ENCODE measurements around the gene RGL4.
"Not testable (repeated sequence)": the region's sequence is repeated elsewhere in the genome, so short reads cannot be mapped to it uniquely, and the experiment has no call there.

RGL4 gene, protein sequence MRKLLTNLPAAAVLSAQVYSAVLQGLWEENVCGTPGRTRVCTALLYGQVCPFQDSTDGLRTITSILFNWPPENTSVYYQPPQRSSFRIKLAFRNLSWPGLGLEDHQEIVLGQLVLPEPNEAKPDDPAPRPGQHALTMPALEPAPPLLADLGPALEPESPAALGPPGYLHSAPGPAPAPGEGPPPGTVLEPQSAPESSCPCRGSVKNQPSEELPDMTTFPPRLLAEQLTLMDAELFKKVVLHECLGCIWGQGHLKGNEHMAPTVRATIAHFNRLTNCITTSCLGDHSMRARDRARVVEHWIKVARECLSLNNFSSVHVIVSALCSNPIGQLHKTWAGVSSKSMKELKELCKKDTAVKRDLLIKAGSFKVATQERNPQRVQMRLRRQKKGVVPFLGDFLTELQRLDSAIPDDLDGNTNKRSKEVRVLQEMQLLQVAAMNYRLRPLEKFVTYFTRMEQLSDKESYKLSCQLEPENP

DNA sequence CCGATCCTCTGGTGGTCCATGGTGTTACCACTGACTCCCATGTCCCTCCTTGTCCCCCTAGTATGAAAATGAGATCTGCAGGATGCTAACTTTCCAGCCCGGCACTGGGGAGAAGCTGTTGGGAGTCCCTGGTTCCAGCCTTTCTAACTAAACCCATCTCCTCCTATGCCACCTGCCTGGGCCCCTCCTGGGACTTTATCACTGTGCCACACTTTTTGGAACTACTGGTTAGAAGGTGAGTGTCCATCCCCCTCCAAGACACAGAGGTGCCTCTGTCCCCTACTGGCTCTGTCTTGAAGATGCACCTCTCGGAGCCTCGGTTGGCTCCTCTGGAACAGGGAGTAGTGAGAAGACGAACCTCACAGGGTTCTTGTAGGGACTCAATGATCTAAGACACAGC lies at the start of gene RGL4:
TSS of gene RGL4 (plus strand) at position 301 of the 400 bp plus-strand sequence. CDS start 1,018 bp downstream, outside the sequence.
- DNase-seq, result no peak

DNA sequence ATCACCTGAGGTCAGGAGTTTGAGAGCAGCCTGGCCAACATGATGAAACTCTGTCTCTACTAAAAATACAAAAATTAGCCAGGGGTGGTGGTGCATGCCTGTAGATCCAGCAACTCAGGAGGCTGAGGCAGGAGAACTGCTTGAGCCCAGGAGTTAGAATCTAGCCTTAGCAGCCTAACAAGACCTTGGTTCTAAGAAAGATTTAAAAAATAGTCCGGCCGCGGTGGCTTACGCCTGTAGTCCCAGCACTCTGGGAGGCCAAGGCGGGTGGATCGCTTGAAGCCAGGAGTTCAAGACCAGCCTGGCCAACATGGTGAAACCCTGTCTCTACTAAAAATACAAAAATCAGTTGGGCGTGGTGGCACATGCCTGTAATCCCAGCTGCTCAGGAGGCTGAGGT lies 44.3 kb upstream of the RGL4 start:
- not testable (repeated sequence) for DNase-seq

DNA sequence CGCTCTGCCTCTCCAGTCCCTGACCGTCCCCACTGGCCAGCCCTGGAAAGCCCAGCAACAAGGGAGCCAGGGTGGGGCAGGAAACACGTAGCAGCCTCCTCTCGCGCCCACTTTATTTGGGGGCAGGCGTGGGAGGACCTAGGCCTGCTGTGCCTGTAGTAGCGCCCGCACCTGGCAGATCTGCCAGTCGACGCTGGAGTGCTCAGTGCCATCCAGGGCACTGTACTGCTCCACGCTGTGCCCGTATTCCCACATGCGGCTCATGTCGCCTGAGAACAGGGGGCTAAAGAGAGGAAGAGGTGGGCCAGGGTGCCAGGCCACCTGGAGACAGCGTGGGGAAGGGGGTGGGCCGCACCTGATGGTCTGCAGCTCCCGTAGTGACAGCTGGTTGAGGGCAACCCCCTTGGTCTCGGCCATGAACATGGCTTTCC lies 41.7 kb upstream of the RGL4 start:
- DNase-seq, result no peak

DNA sequence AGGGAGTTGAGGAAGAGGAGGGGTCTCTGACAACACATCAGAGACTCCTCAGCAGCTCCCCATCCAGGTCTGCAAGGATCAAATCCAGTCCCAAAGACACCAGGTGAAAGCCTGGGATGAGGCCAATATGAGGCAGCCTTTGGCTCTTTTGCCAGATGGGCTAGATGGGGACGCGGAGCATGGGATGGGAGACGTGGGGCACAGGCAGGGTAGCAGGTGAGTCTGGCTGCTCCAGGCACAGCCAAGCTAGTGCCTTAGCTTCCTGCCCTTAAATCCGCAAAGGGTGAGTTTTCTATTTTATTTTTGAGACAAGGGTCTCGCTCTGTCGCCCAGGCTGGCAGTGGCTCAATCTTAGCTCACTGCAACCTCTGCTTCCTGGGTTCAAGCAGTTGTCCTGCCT lies 39.1 kb upstream of the RGL4 start:
- DNase-seq, result no peak

DNA sequence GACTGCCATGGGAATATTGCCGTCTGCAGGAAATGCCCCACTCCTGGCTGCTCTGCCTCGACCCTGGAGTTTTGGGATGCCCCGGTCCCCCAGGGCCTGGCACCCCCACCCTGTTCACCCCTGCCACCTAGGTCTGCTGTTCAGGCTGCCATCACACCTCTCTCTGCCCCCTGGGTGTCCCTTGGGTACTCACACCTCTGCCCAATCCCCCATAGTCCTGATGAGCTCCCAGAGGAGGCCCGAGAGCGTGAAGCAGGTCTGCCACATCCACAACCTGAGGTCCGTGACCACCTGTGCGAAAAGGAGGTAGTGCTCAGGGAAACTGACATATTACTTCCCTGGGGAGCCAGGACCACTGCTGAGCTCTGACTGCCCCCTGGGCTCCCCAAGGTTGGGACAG lies 38.5 kb upstream of the RGL4 start:
- no peak for DNase-seq

DNA sequence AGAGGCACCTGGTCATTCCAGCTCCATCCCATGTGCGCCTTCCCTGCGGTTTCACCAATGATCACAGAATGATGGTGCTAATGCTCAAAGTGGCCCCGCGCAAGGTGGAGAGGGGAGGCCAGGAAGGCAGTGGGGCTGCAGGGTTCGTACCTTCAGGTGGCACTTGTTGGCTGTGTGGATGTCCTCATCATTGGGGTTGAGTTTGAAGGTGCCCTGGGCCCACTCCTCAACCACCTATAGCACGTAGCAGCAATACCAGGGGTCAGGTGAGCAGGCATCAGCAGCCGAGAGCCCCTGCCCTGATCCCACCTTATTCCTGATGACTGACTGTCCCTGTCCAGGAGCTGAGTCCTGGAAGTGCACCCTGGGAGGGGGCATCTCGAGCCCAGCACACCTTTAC lies 38.1 kb upstream of the RGL4 start:
- no peak for DNase-seq

DNA sequence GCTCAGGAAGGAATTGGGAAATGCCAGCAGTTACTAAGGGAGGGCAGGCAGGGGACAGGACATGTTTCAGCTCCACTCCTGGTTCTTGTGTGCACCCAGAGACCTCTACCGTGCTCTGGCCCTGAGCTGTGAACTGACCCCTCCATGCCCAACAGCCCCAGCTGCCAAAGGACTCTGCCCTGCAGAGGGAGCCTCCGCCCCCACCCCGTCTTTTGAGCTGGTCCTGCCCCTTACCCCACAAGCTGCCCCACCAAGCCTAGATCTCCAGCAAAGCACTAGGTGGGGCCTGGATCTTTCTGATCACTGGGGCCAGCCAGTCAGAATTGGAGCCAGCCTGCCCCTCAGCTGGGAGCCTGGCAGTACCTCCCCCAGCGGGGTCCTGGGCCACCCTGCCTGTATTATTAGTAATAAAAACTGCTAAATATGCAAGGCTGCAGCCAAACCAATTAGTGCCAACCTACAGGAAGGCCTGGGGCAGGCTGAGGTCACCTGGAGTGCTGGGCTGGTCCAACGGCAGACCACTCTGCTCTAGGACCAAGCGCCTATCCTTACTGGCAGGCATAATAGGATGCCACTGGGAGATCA lies 34.8 kb upstream of the RGL4 start:
- DNase-seq, result no peak

DNA sequence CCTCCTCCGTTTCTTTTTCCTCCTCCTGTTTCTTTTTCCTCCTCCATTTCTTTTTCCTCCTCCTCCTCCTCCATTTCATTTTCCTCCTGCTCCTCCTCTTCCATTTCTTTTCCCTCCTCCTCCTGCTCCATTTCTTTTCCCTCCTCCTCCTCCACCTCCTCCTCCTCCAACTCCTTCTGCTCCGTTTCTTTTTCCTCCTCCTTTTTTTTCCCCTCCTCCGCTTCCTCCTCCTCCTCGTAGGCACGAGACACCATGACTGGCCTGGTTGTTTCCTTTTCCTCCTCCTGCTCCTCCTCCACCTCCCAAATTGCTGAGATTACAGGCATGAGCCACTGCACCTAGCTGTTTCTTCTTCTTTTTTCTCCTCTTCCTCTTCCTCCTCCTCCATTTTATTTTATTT lies 33.1 kb upstream of the RGL4 start:
- no peak for DNase-seq

DNA sequence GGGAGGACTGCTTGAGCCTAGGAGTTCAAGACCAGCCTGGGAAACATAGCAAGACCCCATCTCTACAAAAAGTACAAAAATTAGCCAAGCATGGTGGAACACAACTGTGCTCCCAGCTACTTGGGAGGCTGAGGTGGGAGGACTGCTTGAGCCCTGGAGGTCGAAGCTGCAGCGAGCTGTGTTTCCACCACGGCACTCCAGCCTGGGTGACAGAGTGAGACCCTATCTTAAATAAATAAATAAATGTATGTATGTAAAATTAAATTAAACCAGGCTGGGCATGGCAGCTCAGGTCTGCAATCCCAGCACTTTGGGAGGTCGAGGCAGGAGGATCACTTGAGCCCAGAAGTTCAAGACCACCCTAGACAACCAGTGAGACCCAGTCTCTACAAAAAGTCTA lies 30.4 kb upstream of the RGL4 start:
- not testable (repeated sequence) for DNase-seq

DNA sequence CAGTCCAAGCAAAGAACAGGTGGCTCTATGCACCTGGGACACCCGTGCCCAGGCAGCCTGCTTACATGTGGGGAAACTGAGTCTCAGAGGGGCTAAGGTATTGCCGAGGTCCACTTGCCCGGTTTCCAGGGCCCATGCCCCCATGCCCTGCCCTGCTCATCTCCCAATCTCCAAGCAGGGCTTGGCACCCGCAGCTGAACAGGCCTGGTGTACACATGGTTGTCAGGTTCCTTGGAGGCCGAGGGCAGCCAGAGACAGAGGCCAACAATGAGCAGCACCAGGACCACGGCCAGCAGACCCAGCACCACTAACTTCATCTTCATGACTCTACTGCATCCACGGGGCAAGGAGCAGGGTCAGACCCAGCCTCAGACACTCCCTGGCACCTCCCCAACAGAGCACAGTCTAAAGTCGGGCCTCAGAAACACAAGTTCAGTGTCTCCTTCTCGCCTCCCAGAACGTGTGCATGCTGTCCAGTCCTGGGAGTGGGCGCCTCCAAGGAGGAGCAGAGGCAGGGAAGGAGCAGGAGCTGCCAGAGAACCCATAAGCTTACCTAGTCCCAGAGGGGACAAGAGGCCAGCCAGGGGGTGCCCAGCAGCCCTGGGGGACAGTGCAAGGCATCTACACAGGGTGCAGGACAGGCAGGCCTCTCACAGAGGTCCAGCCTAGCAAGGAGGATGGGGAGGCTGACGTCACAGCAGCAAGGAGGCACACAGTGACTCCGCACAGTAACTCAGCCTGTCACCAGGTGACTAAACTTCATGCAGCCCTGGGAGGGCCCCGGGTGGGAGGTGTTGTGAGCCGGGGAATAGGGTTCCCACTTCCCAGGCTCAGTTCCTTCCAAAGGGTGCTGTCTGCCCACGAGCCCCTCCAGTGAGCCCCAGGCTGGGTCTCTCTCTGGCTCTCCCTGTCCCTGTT lies 20.2 kb upstream of the RGL4 start:
- DNase-seq, result no peak

DNA sequence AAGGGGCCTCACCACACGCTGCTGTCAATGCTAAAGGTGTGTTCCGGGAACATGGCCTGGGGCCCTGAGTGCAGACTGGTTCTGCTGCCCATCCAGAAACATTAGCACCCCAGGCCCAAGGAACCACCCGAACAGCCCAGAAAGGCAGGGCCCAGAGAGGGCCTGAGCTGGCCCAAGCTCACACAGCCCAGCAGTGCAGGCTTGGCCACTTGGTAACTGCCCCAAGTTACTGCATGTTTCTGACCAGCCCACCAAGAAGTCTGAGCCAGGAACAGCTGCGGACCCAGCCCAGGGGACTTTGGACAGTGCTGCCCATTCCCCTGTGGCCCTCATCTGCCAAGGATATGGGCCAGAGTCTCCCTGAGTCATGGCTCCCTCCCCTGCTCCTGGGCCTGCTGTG lies 19.4 kb upstream of the RGL4 start:
- DNase-seq, result not testable (repeated sequence)

DNA sequence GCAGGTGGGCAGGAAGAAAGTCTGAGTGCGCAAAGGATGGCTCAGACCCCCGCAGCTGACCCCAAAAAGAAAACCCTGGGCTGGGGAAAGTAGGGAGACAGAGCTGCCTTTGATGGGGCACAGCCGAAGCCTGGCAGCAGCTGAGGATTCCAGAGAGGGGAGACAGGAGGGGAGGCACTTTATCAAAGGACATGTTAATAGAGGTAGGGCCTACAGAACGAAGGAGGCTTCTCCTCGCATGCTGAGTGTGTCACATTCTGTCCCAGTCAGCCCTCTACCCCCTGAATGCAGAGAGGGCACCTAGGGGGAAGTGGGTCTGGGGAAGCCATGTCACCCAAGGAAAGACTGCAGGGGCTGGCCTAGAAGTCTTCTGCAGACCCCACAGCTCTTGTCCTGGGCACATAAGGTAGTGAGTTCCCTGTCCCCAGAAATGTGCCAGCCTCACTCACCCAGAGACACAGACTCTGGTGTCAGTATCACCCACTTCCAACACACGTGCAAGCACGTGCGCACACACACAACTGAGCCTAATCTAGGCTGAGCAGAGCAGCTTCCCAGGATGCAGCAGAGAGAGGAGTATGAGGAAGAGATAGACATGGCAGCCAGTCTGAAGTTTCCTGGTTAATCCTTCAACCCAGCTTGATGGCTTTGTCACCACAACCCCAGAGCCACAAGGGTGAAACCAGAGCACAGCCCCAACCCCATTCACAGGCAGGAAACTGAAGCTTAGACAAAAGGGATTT lies 18.3 kb upstream of the RGL4 start:
- not testable (repeated sequence) for DNase-seq

DNA sequence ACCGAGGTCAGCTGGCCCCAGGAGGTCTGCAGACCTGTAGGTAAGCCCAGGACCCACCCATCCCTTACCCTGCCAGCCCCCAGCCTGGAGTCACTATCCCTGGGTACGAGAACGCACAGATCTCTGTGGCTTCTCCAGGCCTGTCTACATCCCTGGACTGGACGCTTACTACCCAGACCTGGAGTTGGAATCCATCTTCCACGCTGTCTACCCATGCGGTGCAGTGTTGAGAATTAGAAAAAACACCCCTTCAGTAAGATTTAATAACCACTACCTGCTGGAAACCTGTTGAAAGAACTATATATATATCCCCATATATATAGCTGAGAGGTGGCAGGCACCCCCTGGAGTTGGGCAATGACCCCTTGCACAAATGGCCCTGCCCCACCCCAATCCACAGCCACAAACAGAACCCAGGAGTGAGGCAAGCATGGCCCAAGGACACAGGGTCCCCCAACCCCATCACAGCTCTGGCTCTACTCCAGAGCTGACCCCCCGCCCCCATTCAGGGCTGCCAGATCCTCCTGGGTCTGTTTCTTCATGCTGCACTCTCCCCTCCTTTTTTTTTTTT lies 17.7 kb upstream of the RGL4 start:
- DNase-seq, result no peak

DNA sequence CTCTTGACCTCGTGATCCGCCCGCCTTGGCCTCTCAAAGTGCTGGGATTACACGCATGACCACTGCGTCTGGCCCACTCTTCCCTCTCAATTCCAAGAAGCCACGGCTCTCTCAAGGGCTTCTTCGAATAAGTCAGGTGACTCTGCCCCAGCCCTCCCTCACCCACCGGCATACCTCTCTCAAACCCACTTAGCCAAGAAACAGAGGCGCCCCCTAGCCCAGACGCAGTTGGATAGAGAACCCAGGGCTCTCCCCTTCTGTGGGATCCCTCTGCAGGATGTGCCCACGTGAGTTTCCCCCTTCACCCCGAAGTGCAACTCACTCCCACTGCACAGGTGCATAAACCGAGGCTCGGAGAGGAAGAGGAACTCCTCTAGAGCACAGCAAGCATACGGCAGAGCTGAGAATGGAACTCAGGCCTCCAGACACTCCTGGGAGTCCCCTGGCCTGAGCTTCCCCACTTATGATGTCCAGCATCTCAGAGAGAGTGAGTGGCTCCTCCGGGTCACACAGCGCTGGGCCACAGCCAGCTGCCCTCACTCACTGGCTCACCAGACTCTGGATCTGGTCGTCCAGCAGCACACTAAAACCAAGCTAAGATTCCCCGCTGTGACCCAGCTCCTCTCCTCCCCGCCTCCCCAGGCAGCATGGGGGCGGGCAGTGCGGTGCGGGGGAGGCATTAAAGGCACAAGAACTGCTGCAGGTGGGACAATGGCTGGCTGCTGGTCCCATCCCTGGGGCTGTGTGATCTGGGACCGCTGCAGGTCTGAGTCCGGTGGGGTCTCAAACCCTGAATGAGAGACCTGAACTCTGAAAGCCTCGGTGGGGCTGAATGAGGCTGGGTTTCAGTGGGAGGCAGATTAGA lies 16.8 kb upstream of the RGL4 start:
- DNase-seq, result no peak

DNA sequence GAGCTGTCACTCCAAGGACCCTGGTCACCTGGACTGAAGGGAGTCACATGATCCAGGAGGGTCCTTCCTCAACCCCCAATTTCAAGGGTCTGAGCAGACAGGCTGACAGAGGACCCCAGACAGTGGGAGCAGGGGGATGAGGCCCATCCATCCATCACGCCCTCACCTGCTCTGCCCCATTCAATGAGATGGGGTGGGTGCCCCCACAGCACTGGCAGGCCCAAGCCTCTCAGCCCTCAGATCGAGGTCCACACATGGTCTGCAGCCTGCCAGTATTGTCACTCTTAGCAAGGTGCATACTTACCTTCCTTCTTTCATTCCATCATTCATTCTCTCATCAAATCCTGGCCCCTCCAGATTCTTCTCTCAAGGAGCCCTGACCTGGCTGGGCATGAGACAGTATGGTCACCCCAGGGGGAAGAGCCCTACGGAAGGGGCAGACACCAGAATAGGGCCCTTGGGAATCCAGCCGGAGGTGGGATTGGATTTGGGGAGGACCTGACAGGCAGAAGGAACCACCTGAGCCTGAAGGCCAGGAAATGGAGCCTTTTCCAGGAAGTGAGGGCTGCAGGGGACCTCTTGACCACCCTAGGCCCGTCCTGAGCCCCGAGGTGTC lies 15.8 kb upstream of the RGL4 start:
- not testable (repeated sequence) for DNase-seq

DNA sequence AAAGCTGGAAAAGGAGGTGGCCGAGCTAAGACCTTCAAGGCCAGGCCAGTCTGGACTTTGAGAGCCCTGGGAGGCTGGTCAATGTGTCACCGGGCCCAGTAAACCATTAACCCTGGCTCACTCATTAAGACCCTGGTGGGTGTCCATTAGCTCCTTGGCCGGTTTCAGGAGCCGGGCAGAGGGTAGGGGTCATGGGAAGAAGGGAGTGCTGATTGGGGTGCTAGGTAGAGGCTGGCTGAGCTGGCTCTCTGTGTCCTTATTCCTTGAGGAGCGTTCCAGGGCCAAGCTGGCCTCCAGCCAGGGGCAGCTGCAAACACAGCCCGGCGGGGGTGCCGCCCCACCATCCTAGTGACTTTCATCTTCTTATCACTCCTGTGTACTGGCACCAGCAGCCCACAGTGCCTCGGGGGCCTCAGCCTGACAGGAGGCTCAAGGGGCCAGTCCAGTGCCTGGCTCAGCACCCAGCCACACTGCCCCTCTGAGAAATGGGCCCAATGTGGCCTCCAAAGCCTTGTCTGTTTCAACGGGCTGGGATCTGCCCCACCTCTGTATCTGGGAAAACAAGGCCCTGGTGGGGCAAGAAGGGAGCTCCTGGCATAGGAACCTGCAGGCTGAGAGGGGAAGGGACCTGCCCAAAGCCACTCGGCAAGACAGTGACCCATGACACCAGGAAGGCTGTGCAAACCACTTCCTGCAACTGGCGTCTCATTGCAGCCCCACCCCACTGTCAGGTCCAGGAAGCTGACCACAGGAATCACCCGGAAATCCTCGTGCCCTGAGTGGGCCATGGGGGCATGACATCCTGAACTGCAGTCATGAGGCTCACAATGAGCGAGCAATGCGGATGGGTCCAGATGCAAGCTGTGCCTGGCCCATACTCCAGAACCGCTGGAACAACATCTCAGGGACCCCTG lies 15.1 kb upstream of the RGL4 start:
- DNase-seq, result peak; percentile 32

DNA sequence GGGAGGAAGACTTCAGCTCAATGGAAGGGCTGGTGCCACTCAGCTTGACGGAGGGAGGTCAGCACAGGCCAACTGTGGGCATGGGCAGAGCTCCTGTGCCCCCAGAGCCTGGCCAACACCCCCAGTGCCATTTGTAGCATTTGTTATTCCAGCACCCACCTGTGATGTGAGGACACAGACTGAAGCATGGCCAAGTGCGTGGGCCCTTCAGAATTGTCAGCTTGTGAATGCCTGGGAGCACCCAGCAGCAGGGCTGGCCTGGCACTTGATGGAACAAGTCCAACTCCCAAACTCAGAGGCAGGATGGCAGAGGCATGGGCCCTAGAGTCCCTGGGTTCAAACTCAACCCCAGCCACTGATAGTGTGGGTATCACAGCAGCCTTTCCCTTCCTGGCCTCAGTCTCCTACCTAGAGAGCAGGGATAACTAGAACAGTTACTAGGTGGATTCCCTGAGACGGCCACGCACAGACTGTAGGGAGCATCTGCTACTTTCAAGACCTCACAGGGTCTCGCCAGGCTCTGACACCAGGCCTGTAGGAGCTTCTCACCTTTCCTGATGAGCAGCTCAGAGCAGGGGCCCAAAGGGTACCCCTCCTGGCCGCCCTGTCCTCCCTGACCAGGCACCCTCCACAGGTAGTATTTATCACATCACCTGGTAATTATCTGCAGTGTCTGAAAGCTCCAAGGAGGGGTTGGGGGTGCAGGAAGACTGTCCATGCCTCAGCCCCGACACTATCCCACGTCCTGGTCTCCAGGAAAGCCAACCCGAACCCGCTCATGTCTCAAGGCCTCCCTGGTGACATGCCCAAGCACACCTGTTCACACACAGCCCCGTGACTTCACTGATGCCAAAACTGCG lies 13.7 kb upstream of the RGL4 start:
- not testable (repeated sequence) for DNase-seq

DNA sequence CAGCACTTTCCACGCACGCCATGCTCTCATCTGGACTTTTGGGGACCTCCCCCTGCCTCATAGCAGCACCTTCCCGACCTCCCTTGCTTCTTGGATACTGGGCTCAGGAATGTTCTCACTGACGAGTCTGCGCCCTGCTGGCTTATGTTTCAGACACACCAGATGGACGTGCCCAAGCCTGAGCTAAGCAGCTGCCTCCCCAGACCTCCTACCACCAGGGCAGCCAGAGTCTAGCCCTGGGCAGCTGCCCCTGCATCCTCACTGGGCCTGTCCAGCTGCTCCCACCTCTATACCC lies 13.2 kb upstream of the RGL4 start:
- DNase-seq, result no peak

DNA sequence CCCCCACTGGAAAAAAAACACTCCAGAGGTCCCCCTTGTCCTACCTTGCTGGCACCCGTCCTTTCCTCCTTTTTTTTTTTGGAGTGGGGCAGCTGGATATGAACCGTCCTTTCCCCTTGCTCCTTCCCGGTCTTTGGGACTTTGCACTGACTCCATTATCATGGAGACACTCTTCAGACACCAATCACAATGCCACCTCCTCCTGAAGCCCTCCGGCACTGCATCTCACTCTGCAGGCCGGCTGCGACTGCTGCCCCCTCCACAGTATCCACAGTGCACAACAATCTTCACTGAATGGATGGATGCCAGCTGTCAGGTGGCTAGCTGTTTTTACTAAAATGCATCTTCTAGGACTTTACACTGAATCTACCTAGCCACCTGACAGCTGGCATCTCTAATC lies 12.7 kb upstream of the RGL4 start:
- no peak for DNase-seq
